Type B pancreatic cell (in vitro differentiated cells): ENCODE measurements around the gene MBL2. TPM values are rescaled to one million over a fixed set of nuclear protein-coding genes. Genes with fewer than 3 reads are reported as not detected.

ENCODE experiments used
- DNase-seq: peaks from one replicate; pipeline ENCODE4 v3.0.0; 2021; ENCODE audit warnings: mixed read lengths; ENCODE audit not compliant: unreplicated experiment; ENCODE audit errors: extremely low spot score
- H3K27ac Mint-ChIP-seq: 2 replicates; pipeline ENCODE4 v1.8.0; 2021; ENCODE audit warnings: mild to moderate bottlenecking, mixed read lengths
- H3K27me3 Mint-ChIP-seq: 2 replicates; pipeline ENCODE4 v1.8.0; 2021; ENCODE audit warnings: mixed read lengths
- H3K36me3 Mint-ChIP-seq: 2 replicates; pipeline ENCODE4 v1.8.0; 2021; ENCODE audit warnings: mixed read lengths
- H3K4me1 Mint-ChIP-seq: one replicate; pipeline ENCODE4 v1.8.0; 2021; ENCODE audit warnings: mixed read lengths; ENCODE audit not compliant: unreplicated experiment
- H3K4me3 Mint-ChIP-seq: 2 replicates; pipeline ENCODE4 v1.8.0; 2021; ENCODE audit warnings: mild to moderate bottlenecking, mixed read lengths
- H3K9me3 Mint-ChIP-seq: 2 replicates; pipeline ENCODE4 v1.8.0; 2021; ENCODE audit warnings: mixed read lengths
- total RNA-seq: library from RNA; stranded (reverse); gene quantifications from 2 replicates; pipeline ENCODE4 v1.2.1, GENCODE V29; 2021; ENCODE audit warnings: low replicate concordance
- TF ChIP-seq, protein P1 (sequence below): fragments of 200-600 bp; sonication (generic); conservative IDR thresholded peaks from 2 replicates; pipeline ENCODE4 v1.5.0; 2021; ENCODE audit warnings: antibody characterized with exemption, mild to moderate bottlenecking

MBL2 gene
- total RNA-seq, 1 donor from 2014 or later, result not detected

DNA sequence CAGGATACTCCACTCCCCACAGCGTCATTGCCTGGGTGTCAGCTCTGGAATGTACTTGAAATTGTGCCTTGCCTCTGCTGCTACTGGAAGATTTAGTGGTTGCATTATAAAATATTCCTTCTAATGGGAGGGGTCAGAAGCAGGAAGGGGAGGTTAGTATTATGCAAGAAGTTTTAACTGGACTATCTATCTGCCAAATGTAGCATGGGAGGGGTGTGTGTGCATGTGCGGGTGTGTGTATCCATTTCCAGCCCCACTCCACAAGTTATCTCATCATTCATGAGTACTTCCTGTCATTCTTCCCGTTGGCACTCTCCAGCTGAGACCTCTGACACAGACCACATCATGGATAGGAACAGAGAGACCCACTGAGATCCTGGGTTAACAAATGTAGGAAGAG lies 13.4 kb downstream of the MBL2 start:
- TF ChIP-seq, protein P1, sequence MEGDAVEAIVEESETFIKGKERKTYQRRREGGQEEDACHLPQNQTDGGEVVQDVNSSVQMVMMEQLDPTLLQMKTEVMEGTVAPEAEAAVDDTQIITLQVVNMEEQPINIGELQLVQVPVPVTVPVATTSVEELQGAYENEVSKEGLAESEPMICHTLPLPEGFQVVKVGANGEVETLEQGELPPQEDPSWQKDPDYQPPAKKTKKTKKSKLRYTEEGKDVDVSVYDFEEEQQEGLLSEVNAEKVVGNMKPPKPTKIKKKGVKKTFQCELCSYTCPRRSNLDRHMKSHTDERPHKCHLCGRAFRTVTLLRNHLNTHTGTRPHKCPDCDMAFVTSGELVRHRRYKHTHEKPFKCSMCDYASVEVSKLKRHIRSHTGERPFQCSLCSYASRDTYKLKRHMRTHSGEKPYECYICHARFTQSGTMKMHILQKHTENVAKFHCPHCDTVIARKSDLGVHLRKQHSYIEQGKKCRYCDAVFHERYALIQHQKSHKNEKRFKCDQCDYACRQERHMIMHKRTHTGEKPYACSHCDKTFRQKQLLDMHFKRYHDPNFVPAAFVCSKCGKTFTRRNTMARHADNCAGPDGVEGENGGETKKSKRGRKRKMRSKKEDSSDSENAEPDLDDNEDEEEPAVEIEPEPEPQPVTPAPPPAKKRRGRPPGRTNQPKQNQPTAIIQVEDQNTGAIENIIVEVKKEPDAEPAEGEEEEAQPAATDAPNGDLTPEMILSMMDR, result no peak
- Mint-ChIP-seq H3K27me3 (no peaks in the 10 kb centered on the region), H3K27ac (peak overlapping the region; percentile 65), H3K36me3 (no peaks in the 10 kb centered on the region), H3K9me3 (peaks cover 6% of the 10 kb centered on the region), H3K4me3 (no peak overlapping the region), H3K4me1 (peaks cover 5% of the 10 kb centered on the region)
- no peak for DNase-seq

DNA sequence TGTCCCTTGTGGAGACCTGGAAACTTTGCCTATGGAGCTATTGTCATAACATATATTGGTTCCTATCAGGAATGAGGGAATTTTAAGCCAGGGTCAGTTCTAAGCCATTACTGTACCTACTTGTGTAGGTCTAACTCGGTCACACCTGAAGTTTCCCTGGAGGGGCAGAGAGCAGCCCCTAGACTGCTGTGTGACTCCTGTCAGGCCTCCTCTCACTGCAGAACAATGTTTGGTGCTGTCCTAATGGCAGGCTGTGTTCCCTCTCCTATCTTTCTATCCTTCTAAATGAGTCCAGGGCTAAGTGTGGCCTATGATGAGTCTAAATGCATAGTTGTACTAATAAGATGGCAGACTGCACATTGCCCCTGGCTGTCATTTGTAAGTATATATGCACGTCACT lies 14.2 kb downstream of the MBL2 start:
- Mint-ChIP-seq H3K36me3 (no peaks in the 10 kb centered on the region), H3K4me1 (peaks cover 5% of the 10 kb centered on the region), H3K27ac (no peak overlapping the region), H3K4me3 (no peak overlapping the region), H3K27me3 (no peaks in the 10 kb centered on the region), H3K9me3 (peaks cover 6% of the 10 kb centered on the region)
- no peak for DNase-seq
- TF ChIP-seq, protein P1, result no peak

- H3K27me3 Mint-ChIP-seq, result no peaks in the 10 kb centered on the region
- no peak overlapping the region for H3K27ac Mint-ChIP-seq
- H3K9me3 Mint-ChIP-seq, result peaks cover 6% of the 10 kb centered on the region
- no peak for DNase-seq
- H3K4me3 Mint-ChIP-seq, result no peak overlapping the region
- H3K36me3 Mint-ChIP-seq, result no peaks in the 10 kb centered on the region
- TF ChIP-seq, protein P1, result no peak
- peaks cover 5% of the 10 kb centered on the region for H3K4me1 Mint-ChIP-seq
Measured at GRCh38 chr10:52757773-52758172, 14.8 kb downstream of the MBL2 start.

DNA sequence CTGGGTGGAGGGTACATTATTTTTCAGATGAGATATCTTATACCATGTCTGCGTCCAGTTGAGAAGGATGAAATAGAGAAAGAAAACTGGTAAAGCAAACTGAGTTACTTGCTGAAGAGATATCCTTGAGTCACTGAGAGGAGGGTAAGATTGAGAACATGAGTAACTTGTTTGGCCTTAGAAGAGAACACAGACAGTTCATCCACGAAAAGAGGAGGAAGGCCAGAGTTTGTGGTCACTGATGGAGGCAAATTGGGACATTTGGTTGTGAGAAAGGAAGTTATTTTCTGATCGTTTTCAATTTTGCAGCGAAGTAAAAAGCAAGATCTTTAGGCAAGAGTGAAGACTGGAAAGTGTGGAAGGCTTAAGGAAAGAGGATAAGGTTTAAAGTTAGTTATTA lies 15.6 kb downstream of the MBL2 start:
- peaks cover 5% of the 10 kb centered on the region for H3K4me1 Mint-ChIP-seq
- no peaks in the 10 kb centered on the region for H3K27me3 Mint-ChIP-seq
- H3K27ac Mint-ChIP-seq, result no peak overlapping the region
- no peaks in the 10 kb centered on the region for H3K36me3 Mint-ChIP-seq
- H3K9me3 Mint-ChIP-seq, result peaks cover 6% of the 10 kb centered on the region
- TF ChIP-seq, protein P1, result no peak
- no peak for DNase-seq
- H3K4me3 Mint-ChIP-seq, result no peak overlapping the region

DNA sequence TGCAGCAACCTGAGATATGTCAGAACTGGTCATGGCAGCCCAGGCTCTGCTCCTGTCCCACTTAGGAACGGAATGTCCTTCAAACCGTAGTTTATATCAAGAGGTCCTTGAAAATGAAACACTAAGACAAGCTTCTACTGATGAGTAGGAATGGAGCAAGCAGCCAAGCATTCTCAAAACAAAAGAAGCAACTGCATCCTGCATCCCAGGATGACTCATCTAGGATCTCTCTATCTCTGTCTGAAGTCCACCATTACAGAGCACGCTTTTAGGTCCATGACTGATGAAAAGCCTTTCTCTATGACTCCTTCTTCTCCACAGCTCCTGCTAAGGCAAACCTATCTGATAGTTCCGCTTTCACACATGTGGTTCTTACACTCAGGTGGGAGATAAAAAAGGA lies 16.3 kb downstream of the MBL2 start:
- no peak for DNase-seq
- TF ChIP-seq, protein P1, result no peak
- Mint-ChIP-seq H3K27me3 (no peaks in the 10 kb centered on the region), H3K36me3 (no peaks in the 10 kb centered on the region), H3K9me3 (peaks cover 6% of the 10 kb centered on the region), H3K4me3 (no peak overlapping the region), H3K27ac (no peak overlapping the region), H3K4me1 (peaks cover 5% of the 10 kb centered on the region)
